Stimulated activated naive CD4-positive, alpha-beta T cell treated with Interleukin-2 at 50 U/mL for 16 hours (primary cell): Measurements from ENCODE around the gene OR4N2.
"Not testable (repeated sequence)": the region's sequence is repeated elsewhere in the genome, so short reads cannot be mapped to it uniquely, and the experiment has no call there.

Source experiments
- DNase-seq: peaks from one replicate; lab custom pipeline; 2025; lab: John Stamatoyannopoulos, UW

The OR4N2 gene

GRCh38 chr14:19834203-19834848, 30.8 kb downstream of the OR4N2 start:
- DNase-seq, result not testable (repeated sequence)

- no peak for DNase-seq
These were observed 34.9 kb downstream of the OR4N2 start for GRCh38 chr14:19838433-19838832.

GRCh38 chr14:19851365-19851764, 47.8 kb downstream of the OR4N2 start:
- DNase-seq, result no peak

GRCh38 chr14:19866061-19866669, 62.6 kb downstream of the OR4N2 start:
- DNase-seq, result not testable (repeated sequence)

- DNase-seq, result no peak
These were observed 69.6 kb downstream of the OR4N2 start for GRCh38 chr14:19873178-19873577.

GRCh38 chr14:19874842-19875241, 71.3 kb downstream of the OR4N2 start, which contains the start of gene OR4K2:
TSS of gene OR4K2 (plus strand) at chr14:19875142. CDS start at chr14:19876268, 1,126 bp downstream.
- no peak for DNase-seq

- no peak for DNase-seq
These were observed 74.6 kb downstream of the OR4N2 start for GRCh38 chr14:19878029-19878642.
